HCT116 (cell line): Measurements from ENCODE around the gene CXCR2. TPM values are rescaled to one million over a fixed set of nuclear protein-coding genes. Genes with fewer than 3 reads are reported as not detected.

Experiments used
- ATAC-seq: fragments of 200-7000 bp; cut with Tn5 transposase; 2 replicates; pipeline ENCODE4 v1.9.1; 2020; ENCODE audit warnings: mild to moderate bottlenecking, moderate library complexity
- BruUV-seq: library from RNA; stranded (reverse); fragments of 400-500 nt; replicated peaks from 2 replicates; lab custom pipeline; 2021; lab: Mats Ljungman, UMichigan
- CTCF ChIA-PET: fragments of 300-600 bp; sonication (Branson Sonifier 250); formaldehyde crosslinking; loops from one replicate; lab custom pipeline; 2021; ENCODE audit warnings: antibody characterized with exemption; lab: Charles Lee
- POLR2A ChIA-PET: fragments of 300-600, 350-600 bp; sonication (Branson Sonifier 250); formaldehyde crosslinking; loops from one replicate; lab custom pipeline; 2021; ENCODE audit warnings: antibody characterized with exemption; lab: Charles Lee
- RAD21 ChIA-PET, 2 experiments: fragments of 300-600 bp; sonication (Branson Sonifier 250); formaldehyde crosslinking; loops; one replicate each; lab custom pipeline; 2023; ENCODE audit warnings: low total read pairs in 2 of 2; ENCODE audit not compliant: uncharacterized antibody in 2 of 2, unreplicated experiment in 2 of 2, low non-redundant PET in 1 of 2; lab: Charles Lee
- DNase-seq: peaks from one replicate; pipeline ENCODE4 v3.0.0-alpha.2; 2010; ENCODE audit warnings: low read depth, low spot score
- H2AFZ ChIP-seq: fragments of 200-600 bp; shearing (Covaris generic), sonication (generic); 2 replicates; pipeline ENCODE4 v1.6.1; 2017; ENCODE audit warnings: low read depth, mixed run types, mixed read lengths, antibody characterized with exemption, low read length; ENCODE audit not compliant: poor library complexity, severe bottlenecking
- H3K27ac ChIP-seq: 2 replicates; pipeline ENCODE4 v1.5.1; 2012; ENCODE audit warnings: low read depth, low read length
- H3K27me3 ChIP-seq: fragments of 200-600 bp; sonication (generic); 2 replicates; pipeline ENCODE4 v1.6.1; 2016; ENCODE audit warnings: mixed run types, low read length, mixed read lengths; ENCODE audit not compliant: insufficient read depth
- H3K36me3 ChIP-seq, 2 experiments: fragments of 200-500 bp in 1 of 2; fragments of 200-600 bp in 1 of 2; sonication (Bioruptor generic) in 1 of 2; sonication (generic) in 1 of 2; 2 replicates each; pipeline versions ENCODE4 v1.5.1 to v1.6.1; 2014 to 2016; ENCODE audit warnings: low read length in 2 of 2, inconsistent platforms in 1 of 2, mixed read lengths in 1 of 2, mixed run types in 1 of 2; ENCODE audit not compliant: insufficient read depth in 2 of 2, control insufficient read depth in 1 of 2
- H3K4me1 ChIP-seq, 2 experiments: fragments of 200-600 bp in 1 of 2; sonication (generic) in 1 of 2; 2 replicates each; pipeline versions ENCODE4 v1.5.1 to v1.6.1; 2012 to 2017; ENCODE audit warnings: low read length in 2 of 2, inconsistent platforms in 1 of 2, mild to moderate bottlenecking in 1 of 2, mixed read lengths in 1 of 2, mixed run types in 1 of 2, moderate library complexity in 1 of 2; ENCODE audit not compliant: insufficient read depth in 2 of 2, control insufficient read depth in 1 of 2
- H3K4me2 ChIP-seq: fragments of 200-600 bp; sonication (generic); 2 replicates; pipeline ENCODE4 v1.6.1; 2017; ENCODE audit warnings: mixed run types, low read length, mixed read lengths
- H3K4me3 ChIP-seq, 2 experiments: fragments of 200-600 bp in 1 of 2; sonication (generic) in 1 of 2; replicated peaks in 1 of 2; 2 replicates each; pipeline ENCODE4 v1.5.1; 2011 to 2016; ENCODE audit warnings: low read length in 2 of 2, control low read depth in 1 of 2, low read depth in 1 of 2, mild to moderate bottlenecking in 1 of 2, mixed read lengths in 1 of 2, mixed run types in 1 of 2
- H3K79me2 ChIP-seq: fragments of 200-600 bp; sonication (generic); 2 replicates; pipeline ENCODE4 v1.6.1; 2017; ENCODE audit warnings: mild to moderate bottlenecking, mixed run types, low read length, moderate library complexity, mixed read lengths; ENCODE audit not compliant: insufficient read depth
- H3K9ac ChIP-seq: fragments of 200-600 bp; sonication (generic); 2 replicates; pipeline ENCODE4 v1.6.1; 2016; ENCODE audit warnings: low read length, mixed read lengths
- H3K9me2 ChIP-seq: fragments of 200-600 bp; sonication (generic), shearing (Covaris generic); 2 replicates; pipeline ENCODE4 v1.6.1; 2017; ENCODE audit warnings: mixed run types, mild to moderate bottlenecking, moderate library complexity; ENCODE audit not compliant: insufficient read depth
- H3K9me3 ChIP-seq, 2 experiments: fragments of 200-500 bp in 1 of 2; fragments of 200-600 bp in 1 of 2; sonication (Bioruptor generic) in 1 of 2; sonication (generic) in 1 of 2; 2 replicates each; pipeline ENCODE4 v1.6.1; 2014 to 2017; ENCODE audit warnings: low read length in 2 of 2, mixed read lengths in 2 of 2, inconsistent platforms in 1 of 2, low read depth in 1 of 2, mild to moderate bottlenecking in 1 of 2, mixed run types in 1 of 2, moderate library complexity in 1 of 2; ENCODE audit not compliant: control insufficient read depth in 1 of 2, insufficient read depth in 1 of 2
- H4K20me1 ChIP-seq: fragments of 200-600 bp; sonication (generic), shearing (Covaris generic); 2 replicates; pipeline ENCODE4 v1.6.1; 2017; ENCODE audit warnings: mixed run types, mild to moderate bottlenecking, moderate library complexity; ENCODE audit not compliant: insufficient read depth
- ATF3 ChIP-seq: IDR thresholded peaks from 2 replicates; pipeline ENCODE4 v1.6.1; 2012
- CBX3 ChIP-seq: IDR thresholded peaks from 2 replicates; pipeline ENCODE4 v1.6.1; 2012; ENCODE audit warnings: low read depth
- CEBPB ChIP-seq: IDR thresholded peaks from 2 replicates; pipeline ENCODE4 v1.6.1; 2012; ENCODE audit warnings: low read depth
- CTCF ChIP-seq, 3 experiments: fragments of 200-600 bp in 1 of 3; sonication (generic) in 1 of 3; IDR thresholded peaks in 2 of 3; conservative IDR thresholded peaks in 1 of 3; 2 replicates each; pipeline ENCODE4 v1.5.1; 2012 to 2017; ENCODE audit warnings: low read depth in 2 of 3, low read length in 2 of 3, antibody characterized with exemption in 1 of 3, borderline replicate concordance in 1 of 3, control low read depth in 1 of 3, mild to moderate bottlenecking in 1 of 3, mixed read lengths in 1 of 3, mixed run types in 1 of 3, moderate library complexity in 1 of 3; ENCODE audit not compliant: insufficient read depth in 1 of 3
- EGR1 ChIP-seq: IDR thresholded peaks from 2 replicates; pipeline ENCODE4 v1.6.1; 2012; ENCODE audit warnings: low read depth
- ELF1 ChIP-seq: IDR thresholded peaks from 2 replicates; pipeline ENCODE4 v1.6.1; 2012; ENCODE audit warnings: low read depth, borderline replicate concordance
- EZH2 ChIP-seq: fragments of 200-600 bp; sonication (generic); IDR thresholded peaks from 2 replicates; pipeline ENCODE4 v1.6.1; 2017; ENCODE audit warnings: antibody characterized with exemption, mixed run types
- FOSL1 ChIP-seq: IDR thresholded peaks from 2 replicates; pipeline ENCODE4 v1.6.1; 2012; ENCODE audit warnings: low read depth
- JUND ChIP-seq: IDR thresholded peaks from 2 replicates; pipeline ENCODE4 v1.6.1; 2012
- MAX ChIP-seq: IDR thresholded peaks from 2 replicates; pipeline ENCODE4 v1.6.1; 2012
- POLR2A ChIP-seq: IDR thresholded peaks from 2 replicates; pipeline ENCODE4 v1.7.0; 2011; ENCODE audit warnings: borderline replicate concordance; ENCODE audit not compliant: insufficient read depth, insufficient read length; ENCODE audit errors: extremely low read depth
- POLR2AphosphoS5 ChIP-seq: IDR thresholded peaks from 2 replicates; pipeline ENCODE4 v1.6.1; 2011; ENCODE audit warnings: mild to moderate bottlenecking, low read depth, low read length, moderate library complexity
- RAD21 ChIP-seq: IDR thresholded peaks from 2 replicates; pipeline ENCODE4 v1.6.1; 2012; ENCODE audit warnings: low read depth, mild to moderate bottlenecking
- SIN3A ChIP-seq: IDR thresholded peaks from 2 replicates; pipeline ENCODE4 v1.6.1; 2012; ENCODE audit warnings: low read depth
- SP1 ChIP-seq: IDR thresholded peaks from 2 replicates; pipeline ENCODE4 v1.6.1; 2012; ENCODE audit warnings: low read depth
- SRF ChIP-seq: IDR thresholded peaks from 2 replicates; pipeline ENCODE4 v1.6.1; 2012; ENCODE audit warnings: low read depth
- TCF7L2 ChIP-seq: IDR thresholded peaks from 2 replicates; pipeline ENCODE4 v1.7.0; 2011; ENCODE audit warnings: borderline replicate concordance, inconsistent platforms; ENCODE audit not compliant: insufficient read depth, insufficient read length; ENCODE audit errors: extremely low read depth
- YY1 ChIP-seq: IDR thresholded peaks from 2 replicates; pipeline ENCODE4 v1.6.1; 2011; ENCODE audit warnings: low read length, low read depth, moderate library complexity, mild to moderate bottlenecking; ENCODE audit not compliant: insufficient replicate concordance; ENCODE audit errors: extremely low read depth
- ZFX ChIP-seq: fragments of 450-650 bp; IDR thresholded peaks from 2 replicates; pipeline ENCODE4 v1.6.1; 2017
- ZNF274 ChIP-seq: fragments of 200-500 bp; sonication (Bioruptor generic); IDR thresholded peaks from 2 replicates; pipeline ENCODE4 v1.6.1; 2014; ENCODE audit warnings: mild to moderate bottlenecking, low read depth, low read length, inconsistent platforms
- intact Hi-C: fragments of 100-400 bp; cut with micrococcal nuclease; formaldehyde crosslinking; loops from 2 replicates; pipeline ENCODE4 v1.10.0; 2022
- total RNA-seq: library from RNA; stranded (reverse); gene quantifications from one replicate; pipeline ENCODE4 v1.2.1, GENCODE V29; 2021; ENCODE audit not compliant: unreplicated experiment

The CXCR2 gene
- total RNA-seq, 1 experiment from 2014 or later: 0.15 TPM

- H4K20me1 ChIP-seq: no peaks in the 10 kb centered on the region
- no peak overlapping the region for H2AFZ ChIP-seq
- no peaks in the 10 kb centered on the region for H3K79me2 ChIP-seq
- H3K27ac ChIP-seq: no peak overlapping the region
- CTCF ChIA-PET: no interaction called here
- DNase-seq: no peak
- H3K4me2 ChIP-seq: no peak overlapping the region
- no TSS peak for BruUV-seq
- no peak overlapping the region for H3K9ac ChIP-seq
- TF ChIP-seq ATF3 (no peak), RAD21 (no peak), EGR1 (no peak), POLR2A (no peak), CTCF (IDR thresholded peaks at IDR 0.05 in 2 of 3, conservative IDR thresholded peaks at IDR 0.05 in 1 of 3; ENCODE audit: borderline replicate concordance in 1 of 3, insufficient read depth in 1 of 3, low read depth in 2 of 3, low read length in 2 of 3) (no peak), FOSL1 (no peak), ZFX (no peak), EZH2 (no peak), ZNF274 (no peak), SIN3A (no peak), YY1 (no peak), JUND (no peak), SP1 (no peak), MAX (no peak), SRF (no peak), CEBPB (no peak), TCF7L2 (no peak), ELF1 (no peak), CBX3 (no peak), POLR2AphosphoS5 (no peak)
- no peaks in the 10 kb centered on the region; the same call in 1 of the 2 replicates for H3K9me2 ChIP-seq
- no peaks in the 10 kb centered on the region for H3K9me3 ChIP-seq
- H3K27me3 ChIP-seq: no peaks in the 10 kb centered on the region
- RAD21 ChIA-PET: no interaction called here
- POLR2A ChIA-PET: no interaction called here
- no peak for ATAC-seq
- H3K4me1 ChIP-seq: peaks cover 11 to 18% of the 10 kb centered on the region in 2 experiments
- no peak overlapping the region for H3K4me3 ChIP-seq
- intact Hi-C loops: no loop called here
- H3K36me3 ChIP-seq: no peaks in the 10 kb centered on the region
Observed at GRCh38 chr2:218149098-218149497, 23.3 kb downstream of the CXCR2 start.
